Panc1 (cell line): ENCODE measurements around the gene IGSF21. TPM values are rescaled to one million over a fixed set of nuclear protein-coding genes. Genes with fewer than 3 reads are reported as not detected.

Source experiments
- ATAC-seq: fragments of 200-7000 bp; cut with Tn5 transposase; 2 replicates; pipeline ENCODE4 v1.9.1; 2020; ENCODE audit warnings: mild to moderate bottlenecking, moderate library complexity
- BruUV-seq: library from RNA; stranded (reverse); fragments of 400-500 nt; replicated peaks from 2 replicates; lab custom pipeline; 2021; lab: Mats Ljungman, UMichigan
- CTCF ChIA-PET: fragments of 300-600 bp; sonication (Branson Sonifier 250); formaldehyde crosslinking; loops from one replicate; lab custom pipeline; 2022; ENCODE audit warnings: antibody characterized with exemption; lab: Charles Lee
- POLR2A ChIA-PET: fragments of 300-600 bp; sonication (Branson Sonifier 250); formaldehyde crosslinking; loops from one replicate; lab custom pipeline; 2022; ENCODE audit warnings: antibody characterized with exemption; lab: Charles Lee
- DNase-seq: peaks from one replicate; pipeline ENCODE4 v3.0.0-alpha.2; 2010; ENCODE audit warnings: low read depth, low spot score
- H3K27ac ChIP-seq: 2 replicates; pipeline ENCODE4 v1.5.1; 2011; ENCODE audit warnings: mild to moderate bottlenecking, low read length, inconsistent platforms
- H3K27me3 ChIP-seq: fragments of 200-500 bp; sonication (Bioruptor generic); 2 replicates; pipeline ENCODE4 v1.6.0; 2014; ENCODE audit warnings: low read length, inconsistent platforms; ENCODE audit not compliant: control insufficient read depth, insufficient read depth
- H3K36me3 ChIP-seq: fragments of 200-500 bp; sonication (Bioruptor generic); 2 replicates; pipeline ENCODE4 v1.5.1; 2014; ENCODE audit warnings: inconsistent platforms, mild to moderate bottlenecking, low read length, moderate library complexity; ENCODE audit not compliant: control insufficient read depth, insufficient read depth
- H3K4me1 ChIP-seq: 2 replicates; pipeline ENCODE4 v1.5.1; 2011; ENCODE audit warnings: inconsistent platforms, mild to moderate bottlenecking, low read length, moderate library complexity; ENCODE audit not compliant: control insufficient read depth, insufficient read depth
- H3K4me3 ChIP-seq, 2 experiments: 2 replicates each; pipeline ENCODE4 v1.5.1; 2011 to 2012; ENCODE audit warnings: low read depth in 2 of 2, low read length in 2 of 2, mild to moderate bottlenecking in 2 of 2, inconsistent platforms in 1 of 2, moderate library complexity in 1 of 2
- H3K9me3 ChIP-seq: fragments of 200-500 bp; sonication (Bioruptor generic); 2 replicates; pipeline ENCODE4 v1.5.1; 2014; ENCODE audit warnings: low read depth, mild to moderate bottlenecking, inconsistent platforms, low read length, moderate library complexity; ENCODE audit not compliant: control insufficient read depth, insufficient read depth
- CTCF ChIP-seq: fragments of 450-650 bp; IDR thresholded peaks from 2 replicates; pipeline ENCODE4 v1.5.1; 2017; ENCODE audit warnings: mild to moderate bottlenecking
- REST ChIP-seq, 2 experiments: IDR thresholded peaks; 2 replicates each; pipeline ENCODE4 v1.6.1; 2011 to 2012; ENCODE audit warnings: low read depth in 2 of 2, control low read depth in 1 of 2, low read length in 1 of 2, mild to moderate bottlenecking in 1 of 2, moderate library complexity in 1 of 2; ENCODE audit not compliant: insufficient read depth in 1 of 2
- TCF7L2 ChIP-seq: IDR thresholded peaks from 2 replicates; pipeline ENCODE4 v1.6.1; 2011; ENCODE audit warnings: mild to moderate bottlenecking, low read depth, low read length, inconsistent platforms
- in situ Hi-C: cut with HindIII; loops from 2 replicates; pipeline ENCODE4 v1.10.0; 2016; ENCODE audit warnings: low sequenced_read_pairs, low pct_unique_long_range_greater_than_20kb
- intact Hi-C: fragments of 100-400 bp; cut with micrococcal nuclease; formaldehyde crosslinking; loops from one replicate; pipeline ENCODE4 v1.10.0; 2022; ENCODE audit not compliant: unreplicated experiment
- total RNA-seq: library from RNA; stranded (reverse); gene quantifications from one replicate; pipeline ENCODE4 v1.2.1, GENCODE V29; 2021; ENCODE audit not compliant: unreplicated experiment

IGSF21 gene
- total RNA-seq, 1 experiment from 2014 or later: not detected

- POLR2A ChIA-PET: no interaction called here
- no TSS peak for BruUV-seq
- no peak for TF ChIP-seq REST (IDR thresholded peaks at IDR 0.05; ENCODE audit: insufficient read depth in 1 of 2, low read depth in 2 of 2, low read length in 1 of 2)
- TF ChIP-seq TCF7L2: no peak
- Histone ChIP-seq H3K36me3 (no peaks in the 10 kb centered on the region), H3K4me3 (no peak overlapping the region), H3K9me3 (no peaks in the 10 kb centered on the region), H3K27me3 (peaks cover 6% of the 10 kb centered on the region; the same call in 1 of the 2 replicates), H3K27ac (no peak overlapping the region), H3K4me1 (no peaks in the 10 kb centered on the region)
- intact Hi-C loops (no loop called here), in situ Hi-C loops (no loop called here)
- DNase-seq (no peak), ATAC-seq (no peak)
- CTCF ChIA-PET: interaction anchor here (0.5 kb wide), 2 partner anchors 240 to 1038 kb away, joined by 6 to 10 read pairs; no protein-coding TSS in a partner anchor
Observed at GRCh38 chr1:18233176-18233864, 125.7 kb downstream of the IGSF21 start.

- H3K9me3 ChIP-seq: no peaks in the 10 kb centered on the region
- peak; percentile 66 for ATAC-seq
- no peak overlapping the region for H3K4me3 ChIP-seq
- BruUV-seq: no TSS peak
- H3K4me1 ChIP-seq: no peaks in the 10 kb centered on the region
- ChIA-PET CTCF (interaction anchor here (0.6 to 0.9 kb wide), 4 partner anchors 12 to 347 kb away, joined by 3 to 5 read pairs (median 4); no protein-coding TSS in a partner anchor), POLR2A (no interaction called here)
- H3K36me3 ChIP-seq: no peaks in the 10 kb centered on the region
- TF ChIP-seq TCF7L2: no peak
- TF ChIP-seq CTCF: peak; percentile 85
- H3K27ac ChIP-seq: no peak overlapping the region
- peaks cover 5% of the 10 kb centered on the region; the same call in 1 of the 2 replicates for H3K27me3 ChIP-seq
- intact Hi-C loops: no loop called here
- no peak for DNase-seq
- in situ Hi-C loops: no loop called here
Observed at GRCh38 chr1:18234790-18235242, 127.2 kb downstream of the IGSF21 start.

GRCh38 chr1:18237371-18237770 lies 129.8 kb downstream of the IGSF21 start:
- Histone ChIP-seq H3K9me3 (no peaks in the 10 kb centered on the region), H3K27me3 (peaks cover 5% of the 10 kb centered on the region; the same call in 1 of the 2 replicates), H3K27ac (no peak overlapping the region), H3K4me3 (no peak overlapping the region), H3K4me1 (no peaks in the 10 kb centered on the region), H3K36me3 (no peaks in the 10 kb centered on the region)
- intact Hi-C loops (no loop called here), in situ Hi-C loops (no loop called here)
- CTCF ChIA-PET: no interaction called here
- POLR2A ChIA-PET: no interaction called here
- no TSS peak for BruUV-seq
- ATAC-seq: no peak
- no peak for DNase-seq
- TF ChIP-seq TCF7L2 (no peak), CTCF (no peak)
